Ovary (tissue), 3 donors: ENCODE measurements around the gene BID.

ENCODE experiments used
- CTCF ChIP-seq, 3 donors: fragments of 450-650 bp in 2 of 3; fragments of 200-600 bp in 1 of 3; IDR thresholded peaks; one replicate each; pipeline versions ENCODE4 v1.5.1 to v1.8.0; 2016 to 2022; ENCODE audit warnings: antibody characterized with exemption in 3 of 3, mild to moderate bottlenecking in 1 of 3
- EP300 ChIP-seq: sonication (generic); formaldehyde crosslinking; IDR thresholded peaks from one replicate; pipeline ENCODE4 v1.6.1; 2017; ENCODE audit warnings: antibody characterized with exemption
- POLR2A ChIP-seq: fragments of 450-650 bp; IDR thresholded peaks from one replicate; pipeline ENCODE4 v1.6.1; 2017; ENCODE audit warnings: antibody characterized with exemption, mild to moderate bottlenecking, moderate library complexity
- donor health status: DM: no; HTN: no; CAD: no.

- TF ChIP-seq POLR2A (no peak), CTCF (IDR thresholded peaks at IDR 0.05) (no peak), EP300 (no peak)
Measured at GRCh38 chr22:17698948-17699347, 75.3 kb downstream of the BID start.
